ENCODE measurements around the gene SLCO4C1. TPM values are rescaled to one million over a fixed set of nuclear protein-coding genes. Genes with fewer than 3 reads are reported as not detected.

The SLCO4C1 gene
- polyA plus RNA-seq, 3 donors, result 25.7 to 27.7 (median 26.1) TPM

Other genes with a start within 250 kb of the SLCO4C1 start
- not detected for gene SLCO6A1, start 202.7 kb upstream of the SLCO4C1 start, polyA plus RNA-seq (ENCODE audit: insufficient read length in 3 of 3)

Measured in right renal cortex interstitium (tissue), 3 donors.